LNCAP (cell line): ENCODE results near the gene KCNK6.

Experiments used
- CTCF ChIP-seq: fragments of 450-650 bp; IDR thresholded peaks from 2 replicates; pipeline ENCODE4 v1.5.1; 2017; ENCODE audit warnings: mild to moderate bottlenecking

The KCNK6 gene

GRCh38 chr19:38351865-38352395, 32.3 kb downstream of the KCNK6 start:
- no peak for TF ChIP-seq CTCF

- no peak for TF ChIP-seq CTCF
Observed at GRCh38 chr19:38352611-38353010, 33.0 kb downstream of the KCNK6 start.

- no peak for TF ChIP-seq CTCF
Observed at GRCh38 chr19:38355728-38356725, 36.4 kb downstream of the KCNK6 start.

- no peak for TF ChIP-seq CTCF
Observed at GRCh38 chr19:38358071-38358470, 38.4 kb downstream of the KCNK6 start.

GRCh38 chr19:38359242-38360021, 39.8 kb downstream of the KCNK6 start:
- TF ChIP-seq CTCF: no peak

GRCh38 chr19:38360351-38360750, 40.7 kb downstream of the KCNK6 start:
- TF ChIP-seq CTCF: no peak

GRCh38 chr19:38360839-38361631, 41.4 kb downstream of the KCNK6 start:
- no peak for TF ChIP-seq CTCF
